NT2/D1 (cell line): ENCODE results near the gene BCHE.

Source experiments
- SUZ12 ChIP-seq: IDR thresholded peaks from 2 replicates; pipeline ENCODE4 v1.6.1; 2011; ENCODE audit not compliant: insufficient read length, insufficient read depth; ENCODE audit errors: extremely low read depth
- YY1 ChIP-seq: IDR thresholded peaks from 2 replicates; pipeline ENCODE4 v1.6.1; 2011; ENCODE audit not compliant: insufficient read length, insufficient read depth
- ZNF274 ChIP-seq: IDR thresholded peaks from 2 replicates; pipeline ENCODE4 v1.6.1; 2011; ENCODE audit warnings: mild to moderate bottlenecking, low read depth, low read length

GRCh38 chr3:165784337-165784736 lies 52.9 kb downstream of the BCHE start:
- TF ChIP-seq YY1 (no peak), SUZ12 (no peak), ZNF274 (no peak)
